ENCODE measurements around the gene ZNF816. TPM values are rescaled to one million over a fixed set of nuclear protein-coding genes. Genes with fewer than 3 reads are reported as not detected.

The ZNF816 gene
- total RNA-seq, 1 experiment from 2014 or later: 8.9 TPM

DNA sequence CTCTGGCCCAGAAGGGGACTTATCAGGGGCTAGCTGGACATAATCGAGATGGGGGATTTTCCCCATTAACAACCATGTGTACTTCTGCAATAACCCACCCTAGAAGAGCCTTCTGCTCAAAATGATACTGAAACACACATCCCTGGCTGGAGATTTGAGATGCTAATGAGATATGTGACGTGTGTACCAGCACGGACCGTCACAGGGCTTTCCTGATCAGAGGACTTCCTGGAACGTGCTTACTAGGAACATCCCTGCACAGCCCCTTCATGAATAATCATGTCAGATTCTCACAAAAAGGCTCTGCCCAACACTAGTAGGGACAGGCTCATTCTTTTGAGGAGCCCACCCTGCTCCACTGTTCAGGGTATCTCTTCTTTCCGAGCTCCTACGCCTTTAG, 44.5 kb upstream of the ZNF816 start (continued):
- no peak for TF ChIP-seq RAD21 (IDR thresholded peaks at IDR 0.05; ENCODE audit: low read depth)
- no peak for TF ChIP-seq EGR1 (IDR thresholded peaks at IDR 0.05; ENCODE audit: low read depth)
- no peak for TF ChIP-seq ZBTB33 (IDR thresholded peaks at IDR 0.05; ENCODE audit: extremely low read depth, insufficient replicate concordance, low read length)
- TF ChIP-seq, protein P1, sequence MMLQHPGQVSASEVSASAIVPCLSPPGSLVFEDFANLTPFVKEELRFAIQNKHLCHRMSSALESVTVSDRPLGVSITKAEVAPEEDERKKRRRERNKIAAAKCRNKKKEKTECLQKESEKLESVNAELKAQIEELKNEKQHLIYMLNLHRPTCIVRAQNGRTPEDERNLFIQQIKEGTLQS (IDR thresholded peaks at IDR 0.05): no peak
- no peak for TF ChIP-seq EZH2 (IDR thresholded peaks at IDR 0.05)
- no peak for TF ChIP-seq SIN3A (IDR thresholded peaks at IDR 0.05; ENCODE audit: low read depth)
- TF ChIP-seq SP1 (IDR thresholded peaks at IDR 0.05; ENCODE audit: low read depth): no peak

DNA sequence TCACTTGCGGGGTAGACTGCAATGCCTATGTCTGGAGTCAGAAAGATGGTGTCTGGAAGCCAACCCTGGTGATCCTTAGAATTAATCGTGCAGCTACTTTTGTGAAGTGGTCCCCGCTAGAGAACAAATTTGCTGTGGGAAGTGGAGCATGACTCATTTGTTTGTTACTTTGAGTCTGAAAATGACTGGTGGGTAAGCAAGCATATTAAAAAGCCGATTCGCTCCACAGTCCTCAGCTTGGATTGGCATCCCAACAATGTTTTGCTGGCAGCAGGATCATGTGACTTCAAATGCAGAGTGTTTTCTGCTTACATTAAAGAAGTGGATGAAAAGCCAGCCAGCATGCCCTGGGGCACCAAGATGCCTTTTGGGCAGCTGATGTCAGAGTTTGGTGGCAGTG, 41.6 kb upstream of the ZNF816 start:
- Histone ChIP-seq H3K4me3 (replicated peaks in 1 of 2; ENCODE audit: low read depth in 1 of 2, low read length in 2 of 2) (no peak overlapping the region), H3K9me2 (ENCODE audit: insufficient read depth) (no peaks in the 10 kb centered on the region), H3K9me3 (ENCODE audit: control insufficient read depth in 1 of 2, insufficient read depth in 1 of 2, low read depth in 1 of 2, low read length in 2 of 2) (peaks cover 0 to 3% of the 10 kb centered on the region in 2 experiments; a peak in 2 of 4 replicates), H3K4me2 (ENCODE audit: low read length) (no peak overlapping the region), H2AFZ (ENCODE audit: low read depth, low read length, poor library complexity, severe bottlenecking) (no peak overlapping the region), H3K4me1 (ENCODE audit: control insufficient read depth in 1 of 2, insufficient read depth in 2 of 2, low read length in 2 of 2) (no peaks in the 10 kb centered on the region), H3K36me3 (ENCODE audit: control insufficient read depth in 1 of 2, insufficient read depth in 2 of 2, low read length in 2 of 2) (no peaks in the 10 kb centered on the region), H3K27ac (ENCODE audit: low read depth, low read length) (no peak overlapping the region), H3K79me2 (ENCODE audit: insufficient read depth, low read length) (no peaks in the 10 kb centered on the region), H3K9ac (ENCODE audit: low read length) (no peak overlapping the region), H4K20me1 (ENCODE audit: insufficient read depth) (no peaks in the 10 kb centered on the region), H3K27me3 (ENCODE audit: insufficient read depth, low read length) (no peaks in the 10 kb centered on the region)
- intact Hi-C loops (cut with micrococcal nuclease): no loop called here
- ChIA-PET RAD21 (ENCODE audit: low non-redundant PET in 1 of 2, low total read pairs in 2 of 2, uncharacterized antibody in 2 of 2, unreplicated experiment in 2 of 2) (no interaction called here), CTCF (no interaction called here), POLR2A (no interaction called here)
- DNase-seq (ENCODE audit: low read depth, low spot score) (no peak), ATAC-seq (no peak)
- TF ChIP-seq RAD21 (IDR thresholded peaks at IDR 0.05; ENCODE audit: low read depth) (no peak), POLR2A (IDR thresholded peaks at IDR 0.05; ENCODE audit: borderline replicate concordance, extremely low read depth, insufficient read depth, insufficient read length) (no peak), POLR2AphosphoS5 (IDR thresholded peaks at IDR 0.05; ENCODE audit: low read depth, low read length) (no peak), SP1 (IDR thresholded peaks at IDR 0.05; ENCODE audit: low read depth) (no peak), CBX3 (IDR thresholded peaks at IDR 0.05; ENCODE audit: low read depth) (no peak), TCF7L2 (IDR thresholded peaks at IDR 0.05; ENCODE audit: borderline replicate concordance, extremely low read depth, insufficient read depth, insufficient read length) (no peak), ZBTB33 (IDR thresholded peaks at IDR 0.05; ENCODE audit: extremely low read depth, insufficient replicate concordance, low read length) (no peak), EZH2 (IDR thresholded peaks at IDR 0.05) (no peak), JUND (IDR thresholded peaks at IDR 0.05) (no peak), EGR1 (IDR thresholded peaks at IDR 0.05; ENCODE audit: low read depth) (no peak), CEBPB (IDR thresholded peaks at IDR 0.05; ENCODE audit: low read depth) (no peak), YY1 (IDR thresholded peaks at IDR 0.05; ENCODE audit: extremely low read depth, insufficient replicate concordance, low read depth, low read length) (no peak)
- TF ChIP-seq, protein P2, sequence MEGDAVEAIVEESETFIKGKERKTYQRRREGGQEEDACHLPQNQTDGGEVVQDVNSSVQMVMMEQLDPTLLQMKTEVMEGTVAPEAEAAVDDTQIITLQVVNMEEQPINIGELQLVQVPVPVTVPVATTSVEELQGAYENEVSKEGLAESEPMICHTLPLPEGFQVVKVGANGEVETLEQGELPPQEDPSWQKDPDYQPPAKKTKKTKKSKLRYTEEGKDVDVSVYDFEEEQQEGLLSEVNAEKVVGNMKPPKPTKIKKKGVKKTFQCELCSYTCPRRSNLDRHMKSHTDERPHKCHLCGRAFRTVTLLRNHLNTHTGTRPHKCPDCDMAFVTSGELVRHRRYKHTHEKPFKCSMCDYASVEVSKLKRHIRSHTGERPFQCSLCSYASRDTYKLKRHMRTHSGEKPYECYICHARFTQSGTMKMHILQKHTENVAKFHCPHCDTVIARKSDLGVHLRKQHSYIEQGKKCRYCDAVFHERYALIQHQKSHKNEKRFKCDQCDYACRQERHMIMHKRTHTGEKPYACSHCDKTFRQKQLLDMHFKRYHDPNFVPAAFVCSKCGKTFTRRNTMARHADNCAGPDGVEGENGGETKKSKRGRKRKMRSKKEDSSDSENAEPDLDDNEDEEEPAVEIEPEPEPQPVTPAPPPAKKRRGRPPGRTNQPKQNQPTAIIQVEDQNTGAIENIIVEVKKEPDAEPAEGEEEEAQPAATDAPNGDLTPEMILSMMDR (IDR thresholded peaks at IDR 0.05 in 2 of 3, conservative IDR thresholded peaks at IDR 0.05 in 1 of 3; ENCODE audit: borderline replicate concordance in 1 of 3, insufficient read depth in 1 of 3, low read depth in 2 of 3, low read length in 2 of 3): no peak
- no TSS peak for BruUV-seq (replicated peaks)

Data from HCT116 (cell line).